GM21529 (cell line): Measurements from ENCODE around the gene TCF12.
"Not testable (repeated sequence)": the region's sequence is repeated elsewhere in the genome, so short reads cannot be mapped to it uniquely, and the experiment has no call there.

Source experiments
- ATAC-seq: cut with Tn5 transposase; IDR thresholded peaks from one replicate; pipeline ENCODE4 v1.9.1; 2021; ENCODE audit not compliant: unreplicated experiment

Gene TCF12

GRCh38 chr15:57133127-57133968 is 214.9 kb downstream of the TCF12 start:
- ATAC-seq: no peak

GRCh38 chr15:57134071-57134605 is 215.7 kb downstream of the TCF12 start:
- no peak for ATAC-seq

GRCh38 chr15:57134851-57135250 is 216.4 kb downstream of the TCF12 start:
- ATAC-seq: no peak

GRCh38 chr15:57135800-57136199 is 217.4 kb downstream of the TCF12 start:
- no peak for ATAC-seq

- no peak for ATAC-seq
Observed at GRCh38 chr15:57138349-57138788, 219.9 kb downstream of the TCF12 start.

GRCh38 chr15:57143511-57144078 is 225.2 kb downstream of the TCF12 start:
- ATAC-seq: no peak

- no peak for ATAC-seq
Observed at GRCh38 chr15:57144448-57144847, 226.0 kb downstream of the TCF12 start.

- ATAC-seq: no peak
Observed at GRCh38 chr15:57146506-57147201, 228.2 kb downstream of the TCF12 start.

- no peak for ATAC-seq
Observed at GRCh38 chr15:57147621-57148020, 229.2 kb downstream of the TCF12 start.

GRCh38 chr15:57148262-57148661 is 229.8 kb downstream of the TCF12 start:
- no peak for ATAC-seq

GRCh38 chr15:57149196-57149595 is 230.8 kb downstream of the TCF12 start:
- ATAC-seq: no peak

GRCh38 chr15:57150066-57150865 is 231.8 kb downstream of the TCF12 start:
- ATAC-seq: no peak

GRCh38 chr15:57150866-57151203 is 232.4 kb downstream of the TCF12 start:
- not testable (repeated sequence) for ATAC-seq

- no peak for ATAC-seq
Observed at GRCh38 chr15:57152133-57152532, 233.7 kb downstream of the TCF12 start.

- ATAC-seq: no peak
Observed at GRCh38 chr15:57152666-57153539, 234.5 kb downstream of the TCF12 start.

GRCh38 chr15:57156210-57156884 is 237.9 kb downstream of the TCF12 start:
- ATAC-seq: no peak

- ATAC-seq: no peak
Observed at GRCh38 chr15:57158589-57158988, 240.1 kb downstream of the TCF12 start.

- ATAC-seq: no peak
Observed at GRCh38 chr15:57158997-57159668, 240.7 kb downstream of the TCF12 start.

GRCh38 chr15:57159767-57160166 is 241.3 kb downstream of the TCF12 start:
- no peak for ATAC-seq
